Heart left ventricle (tissue), 13 donors: Measurements from ENCODE around the gene COBL.

ENCODE experiments used
- CTCF ChIP-seq, 12 donors: fragments of 200-600 bp; sonication (generic) in 4 of 12; IDR thresholded peaks; one replicate each; pipeline versions ENCODE4 v1.5.0 to v1.8.0; 2018 to 2022; ENCODE audit warnings: antibody characterized with exemption in 12 of 12, mild to moderate bottlenecking in 5 of 12
- POLR2A ChIP-seq, 2 donors: fragments of 450-650 bp; IDR thresholded peaks; one replicate each; pipeline ENCODE4 v1.6.1; 2017; ENCODE audit warnings: antibody characterized with exemption in 2 of 2, mild to moderate bottlenecking in 2 of 2, moderate library complexity in 2 of 2
- donor health status: ischemic (EF 13 %, LVEDD 7.1; RV severe dilation, severe dysfunction).
- donor health status: DM: no; HTN: yes; CAD: no.
- donor health status: DM: no; HTN: no; CAD: no.
- donor health status: ischemic (EF 25% LVEDD 6.9; RV normal size, moderate dysfunction).
- donor health status: ischemic (EF 25% LVEDD 5.7; RV mildly dilated, moderate dysfunction).
- donor health status: ischemic (EF 35%, LVEDD 5.7; RV mildly dilated, moderate dysfunction).
- donor health status: nonischemic (EF 11% LVEDD 7.7; RV severe dilation, severe dysfunction).
- donor health status: DM: yes; HTN: yes; CAD: no.
- donor health status: PGD.
- donor health status: ischemic (EF 29% LVEDD 5.4; RV normal size, mild dysfunction).
- donor health status: nonischemic (EF 23%, LVEDD 6.1; RV moderate dilation, normal function).

DNA sequence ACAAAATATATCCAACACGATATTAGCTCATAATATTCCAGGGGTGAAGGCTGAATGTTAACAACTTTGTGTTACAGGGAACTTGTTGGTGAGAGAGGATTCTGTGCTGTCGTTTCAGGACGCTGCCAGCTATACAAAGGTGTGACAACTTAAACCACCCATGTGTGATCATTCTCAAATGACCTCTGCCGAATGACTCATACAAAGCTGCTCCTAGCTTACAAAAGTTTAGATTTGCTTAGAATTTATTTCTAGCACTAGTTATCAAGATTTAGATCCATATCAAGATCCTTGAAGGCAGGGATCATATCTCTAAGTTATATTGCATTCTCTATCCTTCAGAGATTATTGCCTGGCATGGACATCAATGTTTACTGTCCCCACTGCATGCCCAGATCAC is 65.3 kb downstream of the COBL start:
- TF ChIP-seq CTCF (IDR thresholded peaks at IDR 0.05) (no peak), POLR2A (IDR thresholded peaks at IDR 0.05) (no peak)
